Lung microvascular endothelial cell (primary cell): ENCODE data around the gene KCTD2. TPM values are rescaled to one million over a fixed set of nuclear protein-coding genes. Genes with fewer than 3 reads are reported as not detected.
"Not testable (repeated sequence)": the region's sequence is repeated elsewhere in the genome, so short reads cannot be mapped to it uniquely, and the experiment has no call there.

ENCODE experiments used
- DNase-seq, 2 donors: peaks; one replicate each; pipeline versions ENCODE4 v3.0.0 to v3.0.0-alpha.2; 2010; ENCODE audit warnings: low read depth in 2 of 2
- total RNA-seq: library from RNA; depleted of rRNA; stranded (reverse); fragments of >200 nt; gene quantifications from 2 replicates; pipeline ENCODE4 v1.2.1, GENCODE V29; 2014

The KCTD2 gene, protein sequence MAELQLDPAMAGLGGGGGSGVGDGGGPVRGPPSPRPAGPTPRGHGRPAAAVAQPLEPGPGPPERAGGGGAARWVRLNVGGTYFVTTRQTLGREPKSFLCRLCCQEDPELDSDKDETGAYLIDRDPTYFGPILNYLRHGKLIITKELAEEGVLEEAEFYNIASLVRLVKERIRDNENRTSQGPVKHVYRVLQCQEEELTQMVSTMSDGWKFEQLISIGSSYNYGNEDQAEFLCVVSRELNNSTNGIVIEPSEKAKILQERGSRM
- total RNA-seq: 9.2 and 11.9 TPM in 2 replicates

- peak; percentile 97 for DNase-seq
Observed at GRCh38 chr17:75046407-75047289, at the start of gene KCTD2, which contains the start of gene ATP5PD. TSS of gene KCTD2 (plus strand) at chr17:75047225. CDS start at chr17:75047251, 26 bp downstream. TSS of gene ATP5PD (minus strand) at chr17:75046969. CDS start at chr17:75042650, 4,319 bp downstream.

GRCh38 chr17:74998783-74999182 is 48.2 kb upstream of the KCTD2 start:
- DNase-seq: peak in 1 of 2 donors; percentile 64

GRCh38 chr17:74999523-74999922 is 47.5 kb upstream of the KCTD2 start:
- DNase-seq: no peak

- no peak for DNase-seq
Observed at GRCh38 chr17:75001915-75002843, 44.8 kb upstream of the KCTD2 start.

DNA sequence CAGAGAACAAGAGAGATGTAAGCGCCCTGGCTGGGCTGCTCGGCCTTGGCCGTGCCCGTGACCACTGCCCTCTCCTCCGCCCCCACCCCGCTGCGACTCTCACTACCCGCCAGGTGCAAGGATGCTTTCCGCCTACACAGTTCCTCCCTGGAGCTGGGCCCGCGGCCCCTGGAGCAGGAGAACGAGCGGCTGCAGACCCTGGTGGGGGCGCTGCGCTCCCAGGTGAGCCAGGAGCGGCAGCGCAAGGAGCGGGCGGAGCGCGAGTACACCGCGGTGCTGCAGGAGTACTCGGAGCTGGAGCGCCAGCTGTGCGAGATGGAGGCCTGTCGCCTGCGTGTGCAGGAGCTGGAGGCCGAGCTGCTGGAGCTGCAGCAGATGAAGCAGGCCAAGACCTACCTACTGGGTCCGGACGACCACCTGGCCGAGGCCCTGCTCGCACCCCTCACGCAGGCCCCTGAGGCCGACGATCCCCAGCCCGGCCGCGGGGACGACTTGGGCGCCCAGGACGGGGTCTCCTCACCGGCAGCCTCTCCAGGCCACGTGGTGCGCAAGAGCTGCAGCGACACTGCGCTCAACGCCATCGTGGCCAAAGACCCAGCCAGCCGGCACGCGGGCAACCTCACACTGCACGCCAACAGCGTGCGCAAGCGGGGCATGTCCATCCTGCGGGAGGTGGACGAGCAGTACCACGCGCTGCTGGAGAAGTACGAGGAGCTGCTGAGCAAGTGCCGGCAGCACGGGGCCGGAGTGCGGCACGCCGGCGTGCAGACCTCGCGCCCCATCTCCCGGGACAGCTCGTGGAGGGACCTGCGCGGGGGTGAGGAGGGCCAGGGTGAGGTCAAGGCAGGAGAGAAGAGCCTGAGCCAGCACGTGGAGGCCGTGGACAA is 43.7 kb upstream of the KCTD2 start:
- no peak for DNase-seq

DNA sequence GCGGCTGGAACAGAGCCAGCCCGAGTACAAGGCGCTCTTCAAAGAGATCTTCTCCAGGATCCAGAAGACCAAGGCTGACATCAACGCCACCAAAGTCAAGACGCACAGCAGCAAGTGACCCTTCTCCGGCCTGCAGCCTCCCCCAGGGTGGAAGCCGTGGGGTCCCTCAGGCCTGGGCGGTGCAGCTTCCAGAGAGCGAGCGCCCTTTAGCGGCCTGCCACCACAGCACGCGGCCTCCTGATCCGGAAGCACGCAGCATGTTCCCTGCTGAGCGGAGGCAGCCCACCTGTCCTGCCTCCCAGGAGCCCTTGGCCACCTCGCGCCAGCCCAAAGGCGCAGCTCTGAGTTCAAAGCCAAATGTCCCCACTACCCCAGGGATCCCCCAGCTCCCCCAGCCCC is 43.1 kb upstream of the KCTD2 start:
- DNase-seq: no peak

- no peak for DNase-seq
Observed at GRCh38 chr17:75004371-75004770, 42.7 kb upstream of the KCTD2 start.

GRCh38 chr17:75005291-75005690 is 41.7 kb upstream of the KCTD2 start:
- DNase-seq: no peak

DNA sequence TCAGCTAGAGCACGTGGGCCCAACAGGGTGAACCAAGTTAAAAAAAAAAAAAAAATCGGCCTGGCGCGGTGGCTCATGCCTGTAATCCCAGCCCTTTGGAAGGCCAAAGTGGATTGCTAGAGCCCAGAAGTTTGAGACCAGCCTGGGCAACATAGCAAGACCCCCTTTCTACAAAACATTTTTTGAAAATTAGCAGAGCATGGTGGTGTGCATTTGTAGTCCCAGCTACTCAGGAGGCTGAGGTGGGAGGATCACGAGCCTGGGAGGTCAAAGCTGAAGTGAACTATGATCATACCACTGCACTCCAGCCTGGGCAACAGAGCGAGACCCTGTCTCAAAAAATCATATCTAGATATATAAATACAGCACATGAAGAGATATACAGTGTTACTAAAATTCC is 40.9 kb upstream of the KCTD2 start:
- DNase-seq: not testable (repeated sequence)

DNA sequence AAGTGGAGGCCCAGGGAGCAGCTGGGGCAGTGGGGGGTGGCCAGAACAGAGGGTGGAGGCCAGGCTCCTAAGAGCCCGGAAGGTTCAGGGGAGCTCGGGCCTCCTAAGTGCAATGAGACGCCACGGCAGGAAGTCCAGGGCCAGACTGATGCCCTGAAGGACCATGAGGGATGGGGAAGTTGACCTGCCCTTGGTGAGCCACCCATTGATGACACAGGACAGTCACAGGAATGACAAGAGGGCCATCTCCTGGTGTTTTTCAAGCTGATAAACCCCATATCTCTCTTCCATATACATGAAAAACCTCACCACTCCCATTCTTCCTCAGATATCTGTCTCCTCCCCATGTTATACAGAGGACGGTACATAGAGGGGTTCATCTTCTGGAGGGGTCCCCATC is 40.4 kb upstream of the KCTD2 start:
- peak in 1 of 2 donors; percentile 40 for DNase-seq

DNA sequence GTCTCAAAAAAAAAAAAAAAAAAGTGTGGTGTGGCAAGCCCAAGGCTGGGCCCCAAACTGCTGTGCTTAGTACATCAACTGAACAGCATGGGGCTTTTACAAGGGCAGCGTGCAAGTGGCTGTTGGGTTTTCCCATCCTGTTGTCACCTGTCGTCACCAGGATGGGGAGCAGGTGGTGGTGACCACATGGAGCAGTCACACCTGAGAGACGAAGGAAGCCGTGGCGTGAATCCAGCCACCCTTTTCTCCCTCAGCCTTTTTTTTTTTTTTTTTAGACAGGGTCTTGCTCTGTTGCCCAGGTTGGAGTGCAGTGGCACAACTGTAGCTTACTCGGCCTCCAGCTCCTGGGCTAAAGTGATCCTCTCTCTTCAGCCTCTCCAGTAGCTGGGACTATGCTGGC is 38.7 kb upstream of the KCTD2 start:
- DNase-seq: no peak

GRCh38 chr17:75009139-75009724 is 37.8 kb upstream of the KCTD2 start:
- no peak for DNase-seq

GRCh38 chr17:75010683-75011400 is 36.2 kb upstream of the KCTD2 start:
- DNase-seq: peak; percentile 84 to 98

DNA sequence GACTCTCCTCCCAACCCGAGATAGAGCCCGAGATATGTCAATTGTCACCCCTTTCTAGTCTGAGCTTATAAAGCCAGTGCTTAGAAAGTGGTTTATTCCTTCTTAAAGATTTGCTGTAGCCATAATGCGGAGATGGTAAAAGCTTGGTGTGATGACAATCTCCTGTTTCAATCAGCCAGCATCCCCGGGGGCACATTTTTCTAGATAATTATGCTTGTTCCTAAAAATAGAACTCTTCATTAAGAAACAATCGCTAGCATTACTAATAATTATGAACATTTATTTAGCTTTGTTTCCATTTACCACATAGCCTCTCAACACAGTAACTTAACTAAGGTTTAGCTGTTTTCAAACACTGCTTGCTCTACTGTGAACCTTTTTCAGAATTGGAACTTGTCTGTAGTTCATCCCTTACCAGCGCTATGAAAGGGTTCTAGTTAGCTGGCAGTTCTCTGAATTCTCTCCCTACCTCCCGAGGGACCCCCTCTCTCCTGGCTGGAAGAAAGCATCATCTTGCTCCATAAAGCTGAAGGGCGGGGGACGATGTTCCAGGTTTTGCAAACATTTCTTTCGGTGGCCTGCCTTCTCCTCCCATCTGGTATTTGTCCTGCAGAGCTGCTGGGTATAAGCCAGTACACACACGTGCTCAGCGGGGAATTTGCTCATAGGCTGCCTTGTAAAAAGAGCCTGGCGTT is 35.5 kb upstream of the KCTD2 start:
- DNase-seq: peak; percentile 46 to 82

DNA sequence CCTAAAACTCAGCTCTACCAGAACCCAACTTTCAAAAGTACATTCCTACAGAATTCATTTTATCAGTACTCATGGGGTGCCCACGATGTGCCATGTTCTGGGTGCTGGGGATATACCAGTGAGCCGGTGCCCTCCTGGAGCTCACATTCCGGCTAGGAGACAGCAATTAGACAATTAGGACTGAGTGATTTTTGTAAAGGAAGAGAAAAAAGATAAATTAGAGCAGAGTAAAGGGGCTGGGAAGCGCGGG is 35.0 kb upstream of the KCTD2 start:
- DNase-seq: no peak

DNA sequence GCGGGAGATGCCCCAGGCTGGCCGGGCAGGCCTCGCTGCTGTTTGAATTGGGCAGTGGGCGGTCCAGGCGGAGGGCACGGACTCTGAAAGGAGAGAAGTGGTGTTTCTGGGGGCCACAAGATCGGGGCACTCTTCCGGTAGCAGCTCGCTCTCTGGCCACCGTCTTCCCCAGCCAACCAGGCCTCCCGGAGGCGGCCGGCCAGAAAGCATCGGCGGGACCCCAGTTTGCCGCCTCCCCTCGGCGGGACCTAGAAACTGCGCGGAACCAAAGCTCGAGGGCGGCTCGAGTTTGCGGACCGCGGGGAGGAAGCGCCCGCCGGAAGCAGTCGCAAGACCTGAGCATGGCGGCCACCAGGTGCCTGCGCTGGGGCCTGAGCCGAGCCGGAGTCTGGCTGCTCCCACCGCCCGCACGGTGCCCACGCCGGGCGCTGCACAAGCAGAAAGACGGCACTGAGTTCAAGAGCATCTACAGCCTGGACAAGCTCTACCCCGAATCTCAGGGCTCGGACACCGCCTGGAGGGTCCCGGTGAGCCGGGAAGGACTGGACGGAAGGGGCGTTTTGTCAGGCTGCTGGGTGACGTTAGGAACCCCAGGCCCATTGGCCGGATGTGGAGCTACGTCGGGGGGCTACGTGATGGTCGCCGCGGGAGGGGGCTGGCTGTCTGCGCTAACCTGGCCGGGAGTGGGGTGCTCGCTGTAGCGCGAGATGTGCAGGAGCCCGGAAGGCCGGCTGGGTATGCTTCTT is 34.5 kb upstream of the KCTD2 start, which contains the start of gene MRPL58:
Gene MRPL58 (plus strand): TSS at position 325 of the 746 bp plus-strand sequence. CDS start 17 bp downstream, at position 342.
- DNase-seq: peak; percentile 88

- peak in 1 of 2 donors; percentile 20 for DNase-seq
Observed at GRCh38 chr17:75013092-75013559, 33.9 kb upstream of the KCTD2 start.

- DNase-seq: no peak
Observed at GRCh38 chr17:75019146-75019545, 27.9 kb upstream of the KCTD2 start.
